GM12878 (cell line): ENCODE results near the gene FBXO3. TPM values are rescaled to one million over a fixed set of nuclear protein-coding genes. Genes with fewer than 3 reads are reported as not detected.

Experiments used
- ATAC-seq: fragments of 200-7000 bp; cut with Tn5 transposase; 3 replicates; pipeline ENCODE4 v1.9.1; 2020; ENCODE audit warnings: mild to moderate bottlenecking, moderate library complexity
- BruUV-seq: library from RNA; stranded (reverse); fragments of 400-500 nt; replicated peaks from 2 replicates; lab custom pipeline; 2021; lab: Mats Ljungman, UMichigan
- CTCF ChIA-PET: fragments of 300-600 bp; sonication (Branson Sonifier 250); formaldehyde crosslinking; extraction: SDS; loops from one replicate; lab custom pipeline; 2021; ENCODE audit warnings: inconsistent platforms; lab: Yijun Ruan, JAX
- POLR2A ChIA-PET: fragments of 350-600 bp; formaldehyde crosslinking; extraction: SDS; loops from one replicate; lab custom pipeline; 2021; ENCODE audit warnings: inconsistent platforms; lab: Charles Lee
- RAD21 ChIA-PET: fragments of 300-600 bp; sonication (Branson Sonifier 250); formaldehyde crosslinking; loops from one replicate; lab custom pipeline; 2023; ENCODE audit warnings: antibody characterized with exemption; ENCODE audit not compliant: unreplicated experiment; lab: Charles Lee
- SMC1A ChIA-PET: fragments of 300-600 bp; sonication (Branson Sonifier 250); formaldehyde crosslinking; loops from one replicate; lab custom pipeline; 2023; ENCODE audit not compliant: unreplicated experiment, uncharacterized antibody; lab: Charles Lee
- DNase-seq: peaks from one replicate; pipeline ENCODE4 v3.0.0-alpha.2; 2011; ENCODE audit warnings: low read depth, low spot score
- FAIRE-seq: peaks from 3 replicates; lab custom pipeline; 2011; peaks lifted over from hg19 to GRCh38; lab: Jason Lieb, UNC
- H2AFZ ChIP-seq: 2 replicates; pipeline ENCODE4 v1.6.0; 2011; ENCODE audit warnings: low read depth, low read length, control low read depth; ENCODE audit not compliant: control insufficient read depth
- H3K27ac ChIP-seq: 2 replicates; pipeline ENCODE4 v1.5.1; 2011; ENCODE audit warnings: control low read depth; ENCODE audit not compliant: control insufficient read depth, insufficient read depth
- H3K27me3 ChIP-seq, 2 experiments: replicated peaks in 1 of 2; 2 replicates each; pipeline versions ENCODE4 v1.6.0 to v1.6.1; 2011; ENCODE audit warnings: low read length in 1 of 2; ENCODE audit not compliant: control insufficient read depth in 2 of 2, insufficient read depth in 2 of 2
- H3K36me3 ChIP-seq, 2 experiments: 2 replicates each; pipeline ENCODE4 v1.5.1; 2011; ENCODE audit warnings: low read length in 1 of 2; ENCODE audit not compliant: control insufficient read depth in 2 of 2, insufficient read depth in 2 of 2
- H3K4me1 ChIP-seq: 2 replicates; pipeline ENCODE4 v1.6.1; 2011; ENCODE audit warnings: mild to moderate bottlenecking, low read length, moderate library complexity, mixed read lengths; ENCODE audit not compliant: control insufficient read depth, insufficient read depth
- H3K4me2 ChIP-seq: 2 replicates; pipeline ENCODE4 v1.6.0; 2011; ENCODE audit warnings: control low read depth; ENCODE audit not compliant: control insufficient read depth, insufficient read depth
- H3K4me3 ChIP-seq: fragments of 200-600 bp; sonication (generic); 2 replicates; pipeline ENCODE4 v1.5.1; 2016
- H3K79me2 ChIP-seq: 2 replicates; pipeline ENCODE4 v1.6.0; 2011; ENCODE audit warnings: low read length; ENCODE audit not compliant: control insufficient read depth, insufficient read depth
- H3K9ac ChIP-seq: 2 replicates; pipeline ENCODE4 v1.8.0; 2011; ENCODE audit warnings: low read length, control low read depth, mixed read lengths; ENCODE audit not compliant: control insufficient read depth, insufficient read depth
- H3K9me3 ChIP-seq: replicated peaks from 3 replicates; pipeline ENCODE4 v1.5.1; 2011; ENCODE audit warnings: mild to moderate bottlenecking, low read length; ENCODE audit not compliant: control insufficient read depth, insufficient read depth
- H4K20me1 ChIP-seq: 2 replicates; pipeline ENCODE4 v1.6.0; 2011; ENCODE audit not compliant: control insufficient read depth, insufficient read depth
- IKZF2 ChIP-seq, 2 experiments: fragments of 450-650 bp; IDR thresholded peaks; 2 replicates each; pipeline ENCODE4 v1.6.1; 2017; ENCODE audit warnings: mild to moderate bottlenecking in 2 of 2, moderate library complexity in 2 of 2
- NR2C1 ChIP-seq: fragments of 450-650 bp; IDR thresholded peaks from 2 replicates; pipeline ENCODE4 v1.6.1; 2017; ENCODE audit warnings: antibody characterized with exemption, mild to moderate bottlenecking, moderate library complexity
- SREBF1 ChIP-seq: IDR thresholded peaks from 2 replicates; pipeline ENCODE4 v1.6.1; 2012; ENCODE audit warnings: mild to moderate bottlenecking, low read length
- ZBED1 ChIP-seq: IDR thresholded peaks from 2 replicates; pipeline ENCODE4 v1.6.1; 2016; ENCODE audit warnings: borderline replicate concordance
- ZZZ3 ChIP-seq: IDR thresholded peaks from 2 replicates; pipeline ENCODE4 v1.6.1; 2011; ENCODE audit warnings: low read depth; ENCODE audit not compliant: control insufficient read depth, insufficient read length
- WGBS: methylation state at CpG from one replicate; pipeline ENCODE4 v1.1.6; 2016; ENCODE audit warnings: low lambda C conversion rate; ENCODE audit not compliant: insufficient replicate concordance, insufficient coverage; ENCODE audit errors: missing lambda C conversion rate; 5-methylcytosine and 5-hydroxymethylcytosine counted together
- in situ Hi-C: fragments of 300-500 bp; cut with MboI; formaldehyde crosslinking; loops from 9 replicates; pipeline ENCODE4 v1.14.3; 2018; ENCODE audit warnings: mixed read lengths
- intact Hi-C: fragments of 100-400 bp; cut with micrococcal nuclease; formaldehyde crosslinking; loops from one replicate; pipeline ENCODE4 v1.14.2; 2022; ENCODE audit not compliant: unreplicated experiment
- polyA plus RNA-seq, 11 experiments: library from polyadenylated mRNA; depleted of rRNA in 4 of 11; unstranded in 6 of 11; stranded (reverse) in 5 of 11; fragments of >200 nt; fragmentation: Nextera tagmentation in 4 of 11; fragmentation: Illumina TruSeq in 1 of 11; extraction: Ambion mirVana in 4 of 11; extraction: Trizol in 1 of 11; gene quantifications; 1 replicate in 1 of 11; 2 replicates in 10 of 11; pipeline versions ENCODE4 v1.2.1 to v1.2.3, GENCODE V29; 2011 to 2016; ENCODE audit warnings: inconsistent platforms in 2 of 11, missing spikeins in 2 of 11, low read depth in 1 of 11
- total RNA-seq, 4 experiments: library from RNA; depleted of rRNA in 3 of 4; stranded (reverse); fragments of >200 nt in 3 of 4; fragmentation: Illumina TruSeq in 1 of 4; extraction: Trizol in 1 of 4; gene quantifications; 2 replicates each; pipeline versions ENCODE4 v1.2.1 to v1.2.3, GENCODE V29; 2013 to 2021
- TF ChIP-seq, protein P1 (sequence below): fragments of 450-650 bp; IDR thresholded peaks from 2 replicates; pipeline ENCODE4 v1.6.1; 2018; ENCODE audit warnings: mild to moderate bottlenecking, low read depth, moderate library complexity; ENCODE audit not compliant: partially characterized antibody
- TF ChIP-seq, protein P2 (sequence below): fragments of 450-650 bp; formaldehyde crosslinking; IDR thresholded peaks from 2 replicates; pipeline ENCODE4 v1.4.0; 2020; ENCODE audit warnings: mild to moderate bottlenecking, moderate library complexity
- TF ChIP-seq, protein P3 (sequence below): IDR thresholded peaks from 2 replicates; pipeline ENCODE4 v1.6.1; 2011; ENCODE audit warnings: low read depth, low read length, improper control_type of control experiment, borderline replicate concordance
- TF ChIP-seq, protein P4 (sequence below): IDR thresholded peaks from 2 replicates; pipeline ENCODE4 v1.6.1; 2012; ENCODE audit warnings: improper control_type of control experiment, low read depth, low read length; ENCODE audit not compliant: insufficient replicate concordance

The FBXO3 gene
- total and polyA plus RNA-seq, 10 of the 15 experiments (the other 5 are each of a cell fraction or from before 2014, with no cell fraction given): 8.9 to 33.4 (median 13.8) TPM

DNA sequence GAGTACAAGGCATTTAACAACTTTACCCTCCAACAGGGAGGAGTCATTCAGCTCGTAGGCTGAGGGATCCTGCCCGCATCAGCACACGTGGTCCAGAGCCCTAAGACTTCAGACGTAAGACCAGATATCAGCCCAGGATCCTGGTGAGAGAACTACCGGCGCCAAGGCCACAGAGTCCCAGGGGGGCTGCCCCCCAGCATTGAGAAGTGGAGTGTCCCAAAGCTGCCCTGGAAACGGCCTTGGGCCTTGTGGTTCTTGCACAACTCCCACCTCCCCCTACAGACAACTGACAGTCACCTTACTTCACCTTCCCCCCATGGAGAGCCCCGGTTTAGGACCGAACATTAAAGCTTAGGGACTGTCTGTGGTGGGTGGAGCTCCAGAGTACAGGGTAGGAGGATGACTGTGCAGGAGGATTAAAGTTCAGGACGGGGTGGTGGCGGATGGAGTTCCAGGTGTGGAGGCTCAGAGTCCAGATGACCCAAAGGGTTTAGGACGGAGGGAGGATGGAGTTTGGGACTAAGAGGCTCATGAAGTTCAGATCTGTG is 74.7 kb downstream of the FBXO3 start (continued):
- TF ChIP-seq, protein P1, sequence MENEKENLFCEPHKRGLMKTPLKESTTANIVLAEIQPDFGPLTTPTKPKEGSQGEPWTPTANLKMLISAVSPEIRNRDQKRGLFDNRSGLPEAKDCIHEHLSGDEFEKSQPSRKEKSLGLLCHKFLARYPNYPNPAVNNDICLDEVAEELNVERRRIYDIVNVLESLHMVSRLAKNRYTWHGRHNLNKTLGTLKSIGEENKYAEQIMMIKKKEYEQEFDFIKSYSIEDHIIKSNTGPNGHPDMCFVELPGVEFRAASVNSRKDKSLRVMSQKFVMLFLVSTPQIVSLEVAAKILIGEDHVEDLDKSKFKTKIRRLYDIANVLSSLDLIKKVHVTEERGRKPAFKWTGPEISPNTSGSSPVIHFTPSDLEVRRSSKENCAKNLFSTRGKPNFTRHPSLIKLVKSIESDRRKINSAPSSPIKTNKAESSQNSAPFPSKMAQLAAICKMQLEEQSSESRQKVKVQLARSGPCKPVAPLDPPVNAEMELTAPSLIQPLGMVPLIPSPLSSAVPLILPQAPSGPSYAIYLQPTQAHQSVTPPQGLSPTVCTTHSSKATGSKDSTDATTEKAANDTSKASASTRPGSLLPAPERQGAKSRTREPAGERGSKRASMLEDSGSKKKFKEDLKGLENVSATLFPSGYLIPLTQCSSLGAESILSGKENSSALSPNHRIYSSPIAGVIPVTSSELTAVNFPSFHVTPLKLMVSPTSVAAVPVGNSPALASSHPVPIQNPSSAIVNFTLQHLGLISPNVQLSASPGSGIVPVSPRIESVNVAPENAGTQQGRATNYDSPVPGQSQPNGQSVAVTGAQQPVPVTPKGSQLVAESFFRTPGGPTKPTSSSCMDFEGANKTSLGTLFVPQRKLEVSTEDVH: no peak
- TF ChIP-seq SREBF1 (no peak), ZBED1 (no peak), IKZF2 (IDR thresholded peaks at IDR 0.05) (no peak)

DNA sequence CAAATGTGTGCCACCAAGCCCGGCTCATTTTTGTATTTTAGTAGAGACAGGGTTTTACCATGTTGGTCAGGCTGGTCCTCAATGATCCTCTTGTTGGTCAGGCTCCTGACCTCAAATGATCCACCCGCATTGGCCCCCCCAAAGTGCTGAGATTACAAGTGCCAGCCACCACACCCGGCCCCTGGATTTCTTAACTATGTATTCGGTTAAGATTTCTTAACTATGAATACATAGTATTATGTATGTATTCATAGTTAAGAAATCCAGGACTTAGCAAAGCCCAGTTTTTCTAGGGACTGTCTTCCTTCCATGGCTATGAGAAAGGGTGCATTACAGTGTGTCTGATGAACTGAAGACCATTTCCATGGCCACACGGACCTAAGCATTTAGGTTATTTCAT is 75.4 kb downstream of the FBXO3 start:
- Histone ChIP-seq H3K9ac (no peak overlapping the region), H3K27ac (no peak overlapping the region), H3K36me3 (no peaks in the 10 kb centered on the region; a peak in 1 of 4 replicates), H3K27me3 (no peaks in the 10 kb centered on the region), H4K20me1 (no peaks in the 10 kb centered on the region), H3K79me2 (no peaks in the 10 kb centered on the region), H2AFZ (no peak overlapping the region), H3K4me2 (no peak overlapping the region), H3K4me3 (no peak overlapping the region), H3K9me3 (no peaks in the 10 kb centered on the region), H3K4me1 (peaks cover 12% of the 10 kb centered on the region)
- POLR2A ChIA-PET: no interaction called here
- CTCF ChIA-PET: no interaction called here
- 80% methylated on average over 5 of the region's 5 CpGs for WGBS
- in situ Hi-C loops: no loop called here
- ATAC-seq: no peak
- RAD21 ChIA-PET: no interaction called here
- SMC1A ChIA-PET: no interaction called here
- FAIRE-seq: no peak
- DNase-seq: no peak
- intact Hi-C loops: no loop called here
- BruUV-seq: no TSS peak
- TF ChIP-seq ZZZ3 (no peak), IKZF2 (IDR thresholded peaks at IDR 0.05) (no peak), NR2C1 (no peak), ZBED1 (no peak)
- TF ChIP-seq, protein P2, sequence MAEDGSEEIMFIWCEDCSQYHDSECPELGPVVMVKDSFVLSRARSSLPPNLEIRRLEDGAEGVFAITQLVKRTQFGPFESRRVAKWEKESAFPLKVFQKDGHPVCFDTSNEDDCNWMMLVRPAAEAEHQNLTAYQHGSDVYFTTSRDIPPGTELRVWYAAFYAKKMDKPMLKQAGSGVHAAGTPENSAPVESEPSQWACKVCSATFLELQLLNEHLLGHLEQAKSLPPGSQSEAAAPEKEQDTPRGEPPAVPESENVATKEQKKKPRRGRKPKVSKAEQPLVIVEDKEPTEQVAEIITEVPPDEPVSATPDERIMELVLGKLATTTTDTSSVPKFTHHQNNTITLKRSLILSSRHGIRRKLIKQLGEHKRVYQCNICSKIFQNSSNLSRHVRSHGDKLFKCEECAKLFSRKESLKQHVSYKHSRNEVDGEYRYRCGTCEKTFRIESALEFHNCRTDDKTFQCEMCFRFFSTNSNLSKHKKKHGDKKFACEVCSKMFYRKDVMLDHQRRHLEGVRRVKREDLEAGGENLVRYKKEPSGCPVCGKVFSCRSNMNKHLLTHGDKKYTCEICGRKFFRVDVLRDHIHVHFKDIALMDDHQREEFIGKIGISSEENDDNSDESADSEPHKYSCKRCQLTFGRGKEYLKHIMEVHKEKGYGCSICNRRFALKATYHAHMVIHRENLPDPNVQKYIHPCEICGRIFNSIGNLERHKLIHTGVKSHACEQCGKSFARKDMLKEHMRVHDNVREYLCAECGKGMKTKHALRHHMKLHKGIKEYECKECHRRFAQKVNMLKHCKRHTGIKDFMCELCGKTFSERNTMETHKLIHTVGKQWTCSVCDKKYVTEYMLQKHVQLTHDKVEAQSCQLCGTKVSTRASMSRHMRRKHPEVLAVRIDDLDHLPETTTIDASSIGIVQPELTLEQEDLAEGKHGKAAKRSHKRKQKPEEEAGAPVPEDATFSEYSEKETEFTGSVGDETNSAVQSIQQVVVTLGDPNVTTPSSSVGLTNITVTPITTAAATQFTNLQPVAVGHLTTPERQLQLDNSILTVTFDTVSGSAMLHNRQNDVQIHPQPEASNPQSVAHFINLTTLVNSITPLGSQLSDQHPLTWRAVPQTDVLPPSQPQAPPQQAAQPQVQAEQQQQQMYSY: no peak
- TF ChIP-seq, protein P3, sequence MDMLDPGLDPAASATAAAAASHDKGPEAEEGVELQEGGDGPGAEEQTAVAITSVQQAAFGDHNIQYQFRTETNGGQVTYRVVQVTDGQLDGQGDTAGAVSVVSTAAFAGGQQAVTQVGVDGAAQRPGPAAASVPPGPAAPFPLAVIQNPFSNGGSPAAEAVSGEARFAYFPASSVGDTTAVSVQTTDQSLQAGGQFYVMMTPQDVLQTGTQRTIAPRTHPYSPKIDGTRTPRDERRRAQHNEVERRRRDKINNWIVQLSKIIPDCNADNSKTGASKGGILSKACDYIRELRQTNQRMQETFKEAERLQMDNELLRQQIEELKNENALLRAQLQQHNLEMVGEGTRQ: no peak
- TF ChIP-seq, protein P4, sequence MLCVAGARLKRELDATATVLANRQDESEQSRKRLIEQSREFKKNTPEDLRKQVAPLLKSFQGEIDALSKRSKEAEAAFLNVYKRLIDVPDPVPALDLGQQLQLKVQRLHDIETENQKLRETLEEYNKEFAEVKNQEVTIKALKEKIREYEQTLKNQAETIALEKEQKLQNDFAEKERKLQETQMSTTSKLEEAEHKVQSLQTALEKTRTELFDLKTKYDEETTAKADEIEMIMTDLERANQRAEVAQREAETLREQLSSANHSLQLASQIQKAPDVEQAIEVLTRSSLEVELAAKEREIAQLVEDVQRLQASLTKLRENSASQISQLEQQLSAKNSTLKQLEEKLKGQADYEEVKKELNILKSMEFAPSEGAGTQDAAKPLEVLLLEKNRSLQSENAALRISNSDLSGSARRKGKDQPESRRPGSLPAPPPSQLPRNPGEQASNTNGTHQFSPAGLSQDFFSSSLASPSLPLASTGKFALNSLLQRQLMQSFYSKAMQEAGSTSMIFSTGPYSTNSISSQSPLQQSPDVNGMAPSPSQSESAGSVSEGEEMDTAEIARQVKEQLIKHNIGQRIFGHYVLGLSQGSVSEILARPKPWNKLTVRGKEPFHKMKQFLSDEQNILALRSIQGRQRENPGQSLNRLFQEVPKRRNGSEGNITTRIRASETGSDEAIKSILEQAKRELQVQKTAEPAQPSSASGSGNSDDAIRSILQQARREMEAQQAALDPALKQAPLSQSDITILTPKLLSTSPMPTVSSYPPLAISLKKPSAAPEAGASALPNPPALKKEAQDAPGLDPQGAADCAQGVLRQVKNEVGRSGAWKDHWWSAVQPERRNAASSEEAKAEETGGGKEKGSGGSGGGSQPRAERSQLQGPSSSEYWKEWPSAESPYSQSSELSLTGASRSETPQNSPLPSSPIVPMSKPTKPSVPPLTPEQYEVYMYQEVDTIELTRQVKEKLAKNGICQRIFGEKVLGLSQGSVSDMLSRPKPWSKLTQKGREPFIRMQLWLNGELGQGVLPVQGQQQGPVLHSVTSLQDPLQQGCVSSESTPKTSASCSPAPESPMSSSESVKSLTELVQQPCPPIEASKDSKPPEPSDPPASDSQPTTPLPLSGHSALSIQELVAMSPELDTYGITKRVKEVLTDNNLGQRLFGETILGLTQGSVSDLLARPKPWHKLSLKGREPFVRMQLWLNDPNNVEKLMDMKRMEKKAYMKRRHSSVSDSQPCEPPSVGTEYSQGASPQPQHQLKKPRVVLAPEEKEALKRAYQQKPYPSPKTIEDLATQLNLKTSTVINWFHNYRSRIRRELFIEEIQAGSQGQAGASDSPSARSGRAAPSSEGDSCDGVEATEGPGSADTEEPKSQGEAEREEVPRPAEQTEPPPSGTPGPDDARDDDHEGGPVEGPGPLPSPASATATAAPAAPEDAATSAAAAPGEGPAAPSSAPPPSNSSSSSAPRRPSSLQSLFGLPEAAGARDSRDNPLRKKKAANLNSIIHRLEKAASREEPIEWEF: no peak
